ENCODE measurements around the gene DMTF1.
"Not testable (repeated sequence)": the region's sequence is repeated elsewhere in the genome, so short reads cannot be mapped to it uniquely, and the experiment has no call there.

DMTF1 gene

DNA sequence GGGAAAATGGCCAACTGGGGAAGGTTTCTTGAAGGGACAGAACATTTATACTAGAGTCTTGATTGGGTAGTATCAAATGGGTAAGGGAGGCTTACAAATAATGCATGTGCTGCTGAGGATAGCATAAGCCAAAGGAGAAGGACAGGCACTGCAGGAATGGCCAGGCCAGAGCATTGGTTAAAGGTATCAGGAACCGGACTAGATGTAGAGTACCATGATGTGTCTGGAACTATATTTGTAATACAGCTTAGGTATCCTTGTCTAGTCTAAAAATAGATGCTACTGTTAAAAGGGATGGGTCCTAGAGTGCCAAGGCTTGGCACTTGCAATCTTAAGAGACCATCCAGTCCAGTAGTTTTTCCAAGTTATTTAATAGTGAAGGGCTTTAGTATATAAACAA is 47.0 kb downstream of the DMTF1 start:
- DNase-seq (ENCODE audit: low read depth): no peak

DNA sequence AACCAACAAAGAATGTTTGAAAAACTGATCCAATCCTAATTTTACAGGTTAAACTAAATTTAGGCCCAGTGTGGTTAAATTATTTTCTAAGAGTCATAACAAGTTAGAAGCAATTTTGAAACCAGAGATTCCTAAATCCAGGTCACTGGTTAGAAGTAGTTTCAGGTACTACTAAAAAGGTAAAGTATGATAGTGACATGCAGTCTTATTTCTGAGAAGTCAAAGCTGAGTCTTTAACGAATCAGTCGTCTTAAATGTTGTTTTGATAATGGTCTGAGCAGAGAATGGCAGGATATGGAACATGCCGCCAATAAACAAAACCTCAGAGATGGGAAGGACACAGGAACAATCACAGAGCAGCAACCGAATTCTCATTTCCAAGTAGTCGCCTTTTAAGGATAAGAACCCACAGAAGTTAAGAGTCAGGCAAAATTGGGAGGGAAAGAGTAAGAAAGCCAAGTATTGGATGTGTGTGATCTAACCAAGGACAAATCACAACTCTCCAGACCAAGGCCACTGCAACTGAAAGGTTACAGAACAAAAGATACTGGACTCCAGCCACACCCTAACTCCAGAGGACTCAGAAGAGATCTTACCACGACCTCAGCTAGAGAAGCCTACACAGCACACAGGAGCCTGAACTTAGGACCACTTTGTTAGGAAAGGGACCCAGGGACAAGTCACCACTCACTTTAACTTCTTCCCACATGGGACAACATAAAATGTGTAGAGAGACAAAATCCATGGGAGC is 47.6 kb downstream of the DMTF1 start:
- no peak for DNase-seq (ENCODE audit: low read depth)

DNA sequence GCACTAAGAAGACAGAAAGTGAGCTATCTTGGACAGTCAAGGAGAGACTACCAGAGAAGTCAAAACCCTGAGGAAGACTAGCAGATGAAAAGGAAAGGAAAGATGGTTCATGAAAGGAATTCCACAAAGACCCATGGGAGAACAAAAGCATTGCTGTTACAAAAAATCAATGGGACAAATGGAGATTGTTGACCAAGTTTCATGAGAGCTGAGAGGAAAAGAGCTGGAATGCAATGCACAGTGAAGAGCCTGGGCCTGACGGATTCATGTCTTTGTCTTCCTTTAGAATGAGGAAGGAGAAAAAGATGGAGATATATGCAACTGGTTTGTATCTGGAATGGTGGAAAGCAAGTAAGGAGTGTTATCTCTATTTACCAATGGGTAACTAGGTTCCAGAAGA is 50.0 kb downstream of the DMTF1 start:
- DNase-seq (ENCODE audit: low read depth): no peak

- no peak for DNase-seq (ENCODE audit: low read depth)
Measured at GRCh38 chr7:87202705-87203104, 50.5 kb downstream of the DMTF1 start.

DNA sequence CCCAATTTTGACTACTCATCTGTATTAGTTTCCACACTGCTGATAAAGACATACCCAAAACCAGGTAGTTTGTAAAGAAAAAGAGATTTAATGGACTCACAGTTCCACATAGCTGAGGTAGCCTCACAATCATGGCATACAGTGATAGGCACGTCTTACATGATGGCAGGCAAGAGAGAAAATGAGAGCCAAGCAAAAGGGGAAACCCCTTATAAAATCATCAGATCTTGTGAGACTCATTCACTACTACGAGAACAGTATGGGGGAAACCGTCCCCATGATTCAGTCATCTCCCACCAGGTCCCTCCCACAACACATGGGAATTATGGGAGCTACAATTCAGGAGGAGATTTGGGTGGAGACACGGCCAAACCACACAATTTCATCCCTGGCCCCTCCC is 51.7 kb downstream of the DMTF1 start:
- DNase-seq (ENCODE audit: low read depth): not testable (repeated sequence)

GRCh38 chr7:87204933-87205332 is 52.7 kb downstream of the DMTF1 start:
- DNase-seq (ENCODE audit: low read depth): no peak

GRCh38 chr7:87205701-87206100 is 53.4 kb downstream of the DMTF1 start:
- not testable (repeated sequence) for DNase-seq (ENCODE audit: low read depth)

- peak; percentile 19 for DNase-seq (ENCODE audit: low read depth)
Measured at GRCh38 chr7:87206361-87206760, 54.1 kb downstream of the DMTF1 start.

DNA sequence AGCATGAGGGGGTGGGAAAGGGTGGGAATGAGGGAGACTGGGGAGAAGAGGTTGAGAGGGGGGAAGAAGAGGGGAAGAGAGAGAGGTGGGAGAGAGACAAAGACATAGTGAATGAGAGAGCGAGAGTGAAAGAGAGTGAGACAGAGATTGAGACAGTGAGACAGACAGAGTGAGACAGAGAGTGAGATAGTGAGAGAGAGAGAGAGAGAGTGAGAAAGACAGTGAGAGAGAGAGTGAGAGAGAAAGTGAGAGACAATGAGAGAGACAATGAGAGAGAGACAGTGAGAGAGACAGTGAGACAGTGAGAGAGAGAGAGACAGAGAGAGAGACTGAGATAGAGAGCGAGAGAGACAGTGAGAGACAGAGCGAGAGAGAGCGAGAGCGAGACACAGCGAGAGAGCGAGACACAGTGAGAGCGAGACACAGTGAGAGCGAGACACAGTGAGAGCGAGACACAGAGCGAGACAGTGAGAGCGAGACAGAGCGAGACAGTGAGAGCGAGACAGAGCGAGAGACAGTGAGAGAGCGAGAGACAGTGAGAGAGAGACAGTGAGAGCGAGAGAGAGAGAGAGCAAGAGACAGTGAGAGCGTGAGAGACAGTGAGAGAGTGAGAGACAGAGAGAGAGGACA is 57.2 kb downstream of the DMTF1 start:
- no peak for DNase-seq (ENCODE audit: low read depth)

GRCh38 chr7:87210506-87210905 is 58.3 kb downstream of the DMTF1 start:
- peak; percentile 89 for DNase-seq (ENCODE audit: low read depth)

- DNase-seq (ENCODE audit: low read depth): no peak
Measured at GRCh38 chr7:87212498-87212897, 60.2 kb downstream of the DMTF1 start.

DNA sequence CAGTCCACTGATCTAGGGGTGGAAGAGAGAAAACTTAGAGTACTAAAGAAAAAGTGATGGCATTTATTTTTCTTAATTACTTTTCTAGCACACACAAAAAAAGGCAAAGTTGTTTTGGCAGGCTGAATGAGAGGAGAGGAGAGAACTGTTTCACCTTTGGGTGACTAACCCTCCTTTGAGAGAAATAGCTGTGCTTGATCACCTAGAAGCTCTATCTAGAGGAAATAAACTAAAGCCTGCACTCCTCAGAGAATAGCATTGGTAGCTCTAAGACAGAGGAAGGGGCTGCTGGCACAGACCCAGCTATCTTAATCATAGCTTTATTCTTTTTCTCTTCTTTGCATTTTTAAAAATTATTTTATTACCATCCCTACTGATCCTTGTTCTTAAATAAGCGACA is 61.0 kb downstream of the DMTF1 start:
- DNase-seq (ENCODE audit: low read depth): no peak

GRCh38 chr7:87213811-87214210 is 61.6 kb downstream of the DMTF1 start:
- peak; percentile 14 for DNase-seq (ENCODE audit: low read depth)

DNA sequence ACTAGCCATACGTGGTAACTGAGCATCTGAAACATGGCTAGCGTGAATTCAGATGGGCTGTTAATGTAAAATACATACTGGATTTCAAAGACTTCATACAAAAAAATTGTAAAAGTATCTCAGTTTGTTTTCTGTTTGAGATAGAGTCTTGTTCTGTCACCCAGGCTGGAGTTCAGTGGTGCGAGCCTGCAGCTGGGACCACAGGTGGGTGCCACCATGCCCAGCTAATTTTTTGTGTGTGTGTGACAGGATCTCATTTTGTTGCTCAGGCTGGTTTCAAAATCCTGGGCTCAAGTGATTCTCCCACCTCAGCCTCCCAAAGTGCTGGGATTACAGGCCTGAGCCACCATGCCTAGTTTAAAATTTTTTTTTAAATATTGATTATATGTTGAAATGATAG is 62.8 kb downstream of the DMTF1 start:
- DNase-seq (ENCODE audit: low read depth): no peak

DNA sequence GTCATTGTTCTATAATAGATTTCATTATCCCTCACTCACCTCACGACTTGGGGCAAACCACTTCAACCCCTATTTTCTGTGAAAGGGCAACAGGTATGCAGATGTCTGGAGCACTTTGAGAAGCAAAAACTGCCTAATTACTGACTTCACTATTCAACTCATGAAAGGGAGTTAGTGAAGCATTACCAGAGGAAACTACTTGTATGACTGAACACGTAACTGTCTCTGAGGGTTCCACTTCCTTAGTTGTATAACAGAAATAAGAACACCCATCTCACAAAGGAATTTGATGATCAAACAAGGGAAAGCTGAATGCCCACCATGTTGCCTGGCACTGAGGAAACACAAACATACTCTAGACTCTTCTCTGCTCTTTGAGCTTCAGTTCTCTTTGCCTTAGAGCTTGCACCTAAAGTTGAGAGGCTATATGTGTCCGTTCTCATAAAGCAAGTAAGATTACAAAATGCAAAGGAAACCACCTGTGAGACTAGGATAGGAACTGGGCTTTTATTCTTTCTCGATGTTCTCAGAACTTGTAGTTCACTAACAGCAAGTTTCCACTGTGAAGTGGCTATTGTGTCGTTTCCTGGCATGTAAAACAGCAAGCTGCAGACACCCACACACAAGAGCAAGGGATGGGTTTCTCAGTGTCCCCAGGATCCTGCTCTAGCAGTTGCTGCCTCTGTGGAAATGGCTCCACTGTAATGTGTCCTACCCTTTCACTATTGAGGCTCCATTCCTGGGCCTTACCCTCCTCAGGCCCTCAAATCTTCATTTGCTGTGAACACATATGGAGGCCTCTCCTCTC is 64.7 kb downstream of the DMTF1 start:
- DNase-seq (ENCODE audit: low read depth): no peak

DNA sequence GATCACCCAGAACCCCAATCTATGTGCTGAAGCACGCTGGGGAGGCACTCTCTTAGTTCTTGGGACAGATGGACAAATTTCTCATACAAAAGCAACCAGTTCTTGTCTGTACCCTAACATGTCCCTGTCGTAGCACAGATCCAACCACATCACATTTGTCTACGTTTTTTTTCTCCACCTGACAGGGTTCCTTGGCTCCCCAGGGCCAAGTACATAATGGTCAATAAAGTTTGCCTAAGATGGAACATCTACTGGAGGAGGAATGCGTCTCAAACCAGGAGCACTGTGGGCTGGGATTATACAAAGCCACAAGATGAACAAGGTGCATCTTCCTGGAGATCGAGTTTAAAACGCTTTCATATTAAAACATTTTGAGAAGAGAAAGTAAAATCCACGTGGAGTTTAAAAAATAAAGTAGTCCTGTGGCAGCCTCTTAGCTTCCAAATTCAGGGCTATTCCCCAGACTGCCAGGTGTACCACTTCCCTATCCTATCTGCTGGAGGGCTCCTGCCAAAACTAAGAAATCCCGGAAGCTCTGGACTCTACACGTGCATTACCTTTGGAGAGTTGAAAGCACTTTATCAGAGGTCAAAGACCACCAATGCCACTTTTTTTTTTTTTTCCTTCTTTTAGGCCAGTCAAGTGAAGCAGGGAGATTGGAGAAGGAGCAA is 65.9 kb downstream of the DMTF1 start:
- no peak for DNase-seq (ENCODE audit: low read depth)

DNA sequence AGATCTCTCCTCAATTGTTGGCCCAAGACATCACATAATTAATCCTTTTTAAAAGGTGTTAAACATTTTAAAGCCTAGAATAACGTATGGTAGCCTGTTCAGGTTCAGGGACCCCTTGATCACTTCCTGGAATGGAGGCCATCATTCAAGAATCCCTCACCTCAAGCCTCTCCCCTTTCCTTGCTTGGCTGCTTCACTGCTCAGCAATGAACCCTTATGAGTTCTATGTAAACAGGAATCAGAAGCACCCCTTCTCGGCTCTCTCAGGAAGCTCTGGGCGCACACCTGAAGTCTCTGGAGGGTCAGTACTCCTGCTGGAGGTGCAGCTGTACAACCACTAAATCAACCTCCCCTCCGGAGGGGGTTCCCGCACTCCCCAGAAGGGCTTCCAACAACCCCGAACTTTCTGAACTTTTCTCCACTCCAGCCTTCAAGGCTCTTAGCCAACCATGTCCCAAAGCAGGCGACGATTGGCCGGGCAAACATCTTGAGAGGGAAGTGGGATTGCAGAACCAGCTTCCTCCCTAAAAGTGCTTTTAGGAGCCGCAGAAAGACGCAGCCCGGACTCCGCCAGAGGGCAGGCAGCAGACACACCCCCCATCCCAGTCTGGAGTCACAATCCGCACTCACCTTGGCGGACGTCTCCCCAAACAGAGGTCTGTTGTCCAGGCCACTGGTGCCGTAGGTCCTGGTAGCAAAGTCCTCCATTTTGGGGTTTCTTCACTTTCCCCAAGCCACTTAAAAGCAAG is 66.7 kb downstream of the DMTF1 start:
- DNase-seq (ENCODE audit: low read depth): peak; percentile 27

DNA sequence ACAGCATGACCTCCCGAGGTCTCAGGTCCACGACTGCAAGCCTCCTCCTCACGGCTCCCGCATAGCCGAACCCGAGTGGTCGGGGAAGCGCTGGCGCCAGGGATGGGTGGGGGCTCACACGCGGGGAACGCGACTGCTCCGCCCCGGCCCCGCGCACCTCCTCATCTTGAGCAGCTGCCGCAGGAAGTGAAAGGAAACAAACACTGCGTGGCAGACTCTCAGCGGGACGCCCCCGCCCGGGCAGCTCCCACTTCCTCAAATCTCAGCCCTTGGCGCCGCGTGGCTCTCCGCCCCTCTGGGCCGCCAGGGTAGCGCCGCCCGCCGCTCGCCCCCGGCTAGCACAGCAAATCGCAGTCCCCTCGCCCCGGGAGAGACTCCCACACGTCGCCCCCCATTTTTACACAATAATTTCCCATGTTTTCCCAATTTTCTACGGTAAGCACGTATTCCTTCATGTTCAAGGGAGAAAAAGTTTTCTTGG is 67.3 kb downstream of the DMTF1 start, which contains the start of gene TMEM243:
TSS of gene TMEM243 (minus strand) at position 188 of the 481 bp plus-strand sequence. CDS start 229 bp downstream, outside the sequence.
- DNase-seq (ENCODE audit: low read depth): peak; percentile 65

GRCh38 chr7:87220026-87220733 is 67.9 kb downstream of the DMTF1 start:
- DNase-seq (ENCODE audit: low read depth): peak; percentile 62

DNA sequence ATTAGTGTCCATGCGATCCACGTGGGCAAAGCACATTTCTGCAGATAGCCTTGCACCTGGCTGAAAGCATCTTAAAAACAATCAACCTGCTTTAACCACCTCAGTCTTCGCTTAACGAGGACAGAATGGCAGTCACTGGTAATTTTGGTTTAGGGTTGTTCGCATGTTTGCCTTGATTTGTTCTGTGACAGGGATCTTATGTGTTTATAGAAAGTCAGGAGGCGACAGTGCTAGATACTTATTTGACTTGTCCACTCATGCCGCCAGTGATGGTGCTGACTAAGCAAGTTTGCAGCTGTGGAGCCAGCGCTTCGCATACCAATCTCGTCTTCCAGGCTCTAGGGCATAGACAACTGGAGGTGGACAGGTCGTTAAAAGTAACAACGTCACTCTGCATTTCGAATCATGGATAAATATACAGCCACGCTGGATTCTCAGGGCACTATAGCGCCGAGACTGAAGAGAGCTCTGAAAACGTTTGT is 68.5 kb downstream of the DMTF1 start:
- DNase-seq (ENCODE audit: low read depth): no peak

GRCh38 chr7:87223666-87224065 is 71.4 kb downstream of the DMTF1 start:
- no peak for DNase-seq (ENCODE audit: low read depth)
